ENCODE measurements around the gene MGMT. TPM values are rescaled to one million over a fixed set of nuclear protein-coding genes. Genes with fewer than 3 reads are reported as not detected.

The MGMT gene
- total RNA-seq, 4 donors from 2014 or later: 10.9 to 37.7 (median 16.0) TPM

- DNase-seq: no peak
- no peaks in the 10 kb centered on the region for H3K36me3 ChIP-seq
- H3K9me3 ChIP-seq: no peaks in the 10 kb centered on the region
- no peak for TF ChIP-seq POLR2A (IDR thresholded peaks at IDR 0.05)
- TF ChIP-seq CTCF (IDR thresholded peaks at IDR 0.05): no peak
- intact Hi-C loops (cut with DNase I; ENCODE audit: low total_unique reads): no loop called here
- no peak overlapping the region for H3K27ac ChIP-seq
- H3K4me3 ChIP-seq: no peak overlapping the region
- H3K4me1 ChIP-seq: no peaks in the 10 kb centered on the region
- no peaks in the 10 kb centered on the region for H3K27me3 ChIP-seq
Observed at GRCh38 chr10:129719415-129719739, 252.3 kb downstream of the MGMT start.

GRCh38 chr10:129719889-129720590 is 253.0 kb downstream of the MGMT start:
- Histone ChIP-seq H3K27ac (no peak overlapping the region), H3K36me3 (no peaks in the 10 kb centered on the region), H3K4me1 (no peaks in the 10 kb centered on the region), H3K27me3 (no peaks in the 10 kb centered on the region), H3K9me3 (no peaks in the 10 kb centered on the region), H3K4me3 (no peak overlapping the region)
- peak in 1 of 2 donors; percentile 3 for DNase-seq
- intact Hi-C loops (cut with DNase I; ENCODE audit: low total_unique reads): no loop called here
- TF ChIP-seq POLR2A (IDR thresholded peaks at IDR 0.05) (no peak), CTCF (IDR thresholded peaks at IDR 0.05) (no peak)

- TF ChIP-seq CTCF (IDR thresholded peaks at IDR 0.05) (no peak), POLR2A (IDR thresholded peaks at IDR 0.05) (no peak)
- intact Hi-C loops (cut with DNase I; ENCODE audit: low total_unique reads): no loop called here
- Histone ChIP-seq H3K27me3 (no peaks in the 10 kb centered on the region), H3K36me3 (no peaks in the 10 kb centered on the region), H3K9me3 (peaks cover 0 to 4% of the 10 kb centered on the region in 2 donors), H3K4me3 (no peak overlapping the region), H3K4me1 (no peaks in the 10 kb centered on the region), H3K27ac (no peak overlapping the region)
- no peak for DNase-seq
Observed at GRCh38 chr10:129725011-129725410, 258.0 kb downstream of the MGMT start.

GRCh38 chr10:129725482-129725881 is 258.4 kb downstream of the MGMT start:
- no peak for DNase-seq
- Histone ChIP-seq H3K4me3 (no peak overlapping the region), H3K4me1 (no peaks in the 10 kb centered on the region), H3K9me3 (peaks cover 0 to 4% of the 10 kb centered on the region in 2 donors), H3K27me3 (no peaks in the 10 kb centered on the region), H3K36me3 (no peaks in the 10 kb centered on the region), H3K27ac (no peak overlapping the region)
- intact Hi-C loops (cut with DNase I; ENCODE audit: low total_unique reads): no loop called here
- TF ChIP-seq POLR2A (IDR thresholded peaks at IDR 0.05) (no peak), CTCF (IDR thresholded peaks at IDR 0.05) (no peak)

- H3K4me1 ChIP-seq: no peaks in the 10 kb centered on the region
- intact Hi-C loops (cut with DNase I; ENCODE audit: low total_unique reads): no loop called here
- DNase-seq: no peak
- H3K9me3 ChIP-seq: peaks cover 0 to 4% of the 10 kb centered on the region in 2 donors
- no peak overlapping the region for H3K4me3 ChIP-seq
- TF ChIP-seq POLR2A (IDR thresholded peaks at IDR 0.05) (no peak), CTCF (IDR thresholded peaks at IDR 0.05) (no peak)
- H3K27ac ChIP-seq: no peak overlapping the region
- H3K27me3 ChIP-seq: no peaks in the 10 kb centered on the region
- no peaks in the 10 kb centered on the region for H3K36me3 ChIP-seq
Observed at GRCh38 chr10:129725890-129726631, 259.0 kb downstream of the MGMT start.
